ENCODE measurements around the gene NOP9.

The NOP9 gene

DNA sequence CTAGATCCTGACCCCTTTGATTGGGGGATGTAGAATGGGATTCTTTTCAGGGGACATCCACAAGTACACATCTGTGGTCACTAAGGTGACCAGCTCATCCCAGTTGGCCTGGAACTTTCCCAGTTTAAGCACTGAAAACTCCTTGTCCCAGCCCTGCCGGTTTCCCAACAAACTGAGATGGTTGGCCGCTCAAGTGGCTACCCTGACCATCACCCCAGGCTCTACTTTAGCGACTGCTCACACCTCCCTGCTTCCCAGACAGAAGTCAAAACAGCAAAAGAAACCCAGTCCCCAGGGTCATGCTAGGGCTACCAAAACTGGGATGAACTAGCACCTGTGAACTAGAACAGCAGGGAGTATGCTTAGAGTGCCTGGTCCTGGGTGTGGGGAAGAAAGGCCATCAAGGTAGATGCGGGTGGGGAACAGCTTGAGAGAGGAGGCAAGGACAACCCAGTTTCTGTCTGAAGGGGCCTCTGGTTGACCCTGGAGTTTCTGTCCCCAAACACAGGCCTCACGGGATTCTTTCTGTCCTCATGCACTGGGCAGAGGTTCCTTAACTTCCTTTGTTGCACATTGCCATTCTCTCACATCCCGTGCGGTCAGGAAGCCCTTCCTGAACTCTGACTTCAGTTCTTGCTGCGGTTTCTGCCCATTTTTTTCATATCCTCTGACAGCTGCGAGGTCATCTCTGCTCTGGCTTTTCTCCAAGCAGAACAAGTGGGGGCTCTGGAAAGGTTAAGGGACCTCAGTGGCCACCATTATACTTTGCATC is 13.3 kb downstream of the NOP9 start:
- TF ChIP-seq, protein P1, sequence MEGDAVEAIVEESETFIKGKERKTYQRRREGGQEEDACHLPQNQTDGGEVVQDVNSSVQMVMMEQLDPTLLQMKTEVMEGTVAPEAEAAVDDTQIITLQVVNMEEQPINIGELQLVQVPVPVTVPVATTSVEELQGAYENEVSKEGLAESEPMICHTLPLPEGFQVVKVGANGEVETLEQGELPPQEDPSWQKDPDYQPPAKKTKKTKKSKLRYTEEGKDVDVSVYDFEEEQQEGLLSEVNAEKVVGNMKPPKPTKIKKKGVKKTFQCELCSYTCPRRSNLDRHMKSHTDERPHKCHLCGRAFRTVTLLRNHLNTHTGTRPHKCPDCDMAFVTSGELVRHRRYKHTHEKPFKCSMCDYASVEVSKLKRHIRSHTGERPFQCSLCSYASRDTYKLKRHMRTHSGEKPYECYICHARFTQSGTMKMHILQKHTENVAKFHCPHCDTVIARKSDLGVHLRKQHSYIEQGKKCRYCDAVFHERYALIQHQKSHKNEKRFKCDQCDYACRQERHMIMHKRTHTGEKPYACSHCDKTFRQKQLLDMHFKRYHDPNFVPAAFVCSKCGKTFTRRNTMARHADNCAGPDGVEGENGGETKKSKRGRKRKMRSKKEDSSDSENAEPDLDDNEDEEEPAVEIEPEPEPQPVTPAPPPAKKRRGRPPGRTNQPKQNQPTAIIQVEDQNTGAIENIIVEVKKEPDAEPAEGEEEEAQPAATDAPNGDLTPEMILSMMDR (IDR thresholded peaks at IDR 0.05; ENCODE audit: extremely low read depth, missing control alignments) = no peak
- no peak for DNase-seq (ENCODE audit: low spot score)

DNA sequence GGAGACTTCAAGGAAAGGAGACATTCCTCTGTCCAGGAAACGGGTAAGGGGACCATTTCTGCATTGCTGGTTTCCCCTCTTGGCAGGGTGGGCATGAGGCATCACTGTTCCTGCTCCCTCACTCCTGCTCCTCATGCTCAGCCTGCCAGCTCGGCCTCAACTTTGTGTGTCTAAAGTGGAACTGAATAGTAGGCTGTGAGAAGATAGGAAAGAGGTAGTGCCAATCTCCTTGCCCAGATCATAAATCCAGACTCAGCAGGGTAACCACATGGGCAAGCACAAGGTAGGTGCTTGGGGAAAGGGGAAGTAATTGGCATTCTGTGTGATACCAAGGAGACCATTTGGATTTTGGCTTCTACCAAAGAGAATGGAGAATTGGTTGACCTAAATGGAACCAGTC is 14.3 kb downstream of the NOP9 start:
- no peak for DNase-seq (ENCODE audit: low spot score)
- TF ChIP-seq, protein P1 (IDR thresholded peaks at IDR 0.05; ENCODE audit: extremely low read depth, missing control alignments) = no peak

DNA sequence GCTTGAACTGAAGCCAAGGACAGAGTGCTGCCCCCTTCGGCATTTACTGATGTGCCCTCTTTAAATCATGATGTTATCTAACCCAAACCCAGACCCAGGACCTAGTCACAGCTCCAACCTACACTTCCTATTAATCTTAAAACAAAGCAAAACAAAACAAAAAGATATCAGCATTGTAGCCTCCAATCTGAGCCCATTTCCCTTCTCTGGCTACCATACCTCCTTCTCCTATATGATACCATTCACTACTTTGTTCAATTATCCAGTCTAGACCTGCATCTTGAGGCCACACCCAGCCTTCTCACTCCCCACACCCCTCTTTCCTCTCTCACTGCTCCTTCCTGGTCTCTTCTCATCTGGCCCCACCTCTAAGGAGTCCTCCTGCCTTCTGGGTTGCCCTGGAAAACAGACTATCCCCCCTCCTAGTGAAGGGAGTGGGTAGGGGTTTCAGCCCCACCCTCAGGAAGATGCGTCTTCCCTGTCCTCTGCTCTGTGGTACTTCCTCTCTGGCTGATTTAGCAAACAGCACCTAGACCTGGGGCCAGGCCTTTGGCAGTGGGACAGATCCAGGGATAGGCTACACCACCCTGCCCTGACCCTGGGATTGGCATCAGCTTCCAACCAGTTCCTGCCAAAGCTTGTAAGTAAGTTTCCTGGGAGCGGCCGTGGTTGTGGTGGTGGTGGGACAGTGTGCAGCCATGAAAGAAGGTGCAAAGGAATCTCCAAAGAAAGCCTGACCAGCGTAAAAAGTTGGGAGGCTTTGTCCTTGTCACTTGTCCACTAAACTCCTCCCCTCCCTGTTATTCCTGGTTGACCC is 14.9 kb downstream of the NOP9 start:
- TF ChIP-seq, protein P1 (IDR thresholded peaks at IDR 0.05; ENCODE audit: extremely low read depth, missing control alignments) = no peak
- DNase-seq (ENCODE audit: low spot score) = no peak

DNA sequence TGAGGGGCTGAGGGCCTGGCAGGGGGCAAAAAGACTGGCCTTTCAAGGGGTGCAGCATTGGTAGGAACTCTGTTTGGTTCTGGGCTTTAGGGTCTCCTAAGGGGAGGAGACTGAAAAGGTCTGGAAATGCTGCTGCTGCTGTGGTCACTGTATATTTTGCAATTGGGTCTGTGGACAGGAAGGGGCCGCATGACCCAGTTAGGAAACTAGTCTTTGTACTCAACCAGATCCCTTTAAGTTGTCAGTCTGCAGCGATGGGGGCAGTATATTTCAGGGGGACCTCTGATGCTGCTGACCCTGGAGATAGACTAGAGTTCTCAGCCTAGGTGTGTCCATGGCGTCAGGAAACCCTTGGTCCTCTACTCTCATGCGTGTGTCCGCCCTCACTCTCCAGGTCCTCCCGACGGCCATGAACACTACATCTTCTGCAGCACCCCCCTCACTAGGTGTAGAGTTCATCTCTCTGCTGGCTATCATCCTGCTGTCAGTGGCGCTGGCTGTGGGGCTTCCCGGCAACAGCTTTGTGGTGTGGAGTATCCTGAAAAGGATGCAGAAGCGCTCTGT is 15.7 kb downstream of the NOP9 start:
- TF ChIP-seq, protein P1 (IDR thresholded peaks at IDR 0.05; ENCODE audit: extremely low read depth, missing control alignments) = no peak
- DNase-seq (ENCODE audit: low spot score) = no peak

DNA sequence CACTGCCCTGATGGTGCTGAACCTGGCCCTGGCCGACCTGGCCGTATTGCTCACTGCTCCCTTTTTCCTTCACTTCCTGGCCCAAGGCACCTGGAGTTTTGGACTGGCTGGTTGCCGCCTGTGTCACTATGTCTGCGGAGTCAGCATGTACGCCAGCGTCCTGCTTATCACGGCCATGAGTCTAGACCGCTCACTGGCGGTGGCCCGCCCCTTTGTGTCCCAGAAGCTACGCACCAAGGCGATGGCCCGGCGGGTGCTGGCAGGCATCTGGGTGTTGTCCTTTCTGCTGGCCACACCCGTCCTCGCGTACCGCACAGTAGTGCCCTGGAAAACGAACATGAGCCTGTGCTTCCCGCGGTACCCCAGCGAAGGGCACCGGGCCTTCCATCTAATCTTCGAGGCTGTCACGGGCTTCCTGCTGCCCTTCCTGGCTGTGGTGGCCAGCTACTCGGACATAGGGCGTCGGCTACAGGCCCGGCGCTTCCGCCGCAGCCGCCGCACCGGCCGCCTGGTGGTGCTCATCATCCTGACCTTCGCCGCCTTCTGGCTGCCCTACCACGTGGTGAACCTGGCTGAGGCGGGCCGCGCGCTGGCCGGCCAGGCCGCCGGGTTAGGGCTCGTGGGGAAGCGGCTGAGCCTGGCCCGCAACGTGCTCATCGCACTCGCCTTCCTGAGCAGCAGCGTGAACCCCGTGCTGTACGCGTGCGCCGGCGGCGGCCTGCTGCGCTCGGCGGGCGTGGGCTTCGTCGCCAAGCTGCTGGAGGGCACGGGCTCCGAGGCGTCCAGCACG is 16.4 kb downstream of the NOP9 start:
- TF ChIP-seq, protein P1 (IDR thresholded peaks at IDR 0.05; ENCODE audit: extremely low read depth, missing control alignments) = no peak
- no peak for DNase-seq (ENCODE audit: low spot score)

DNA sequence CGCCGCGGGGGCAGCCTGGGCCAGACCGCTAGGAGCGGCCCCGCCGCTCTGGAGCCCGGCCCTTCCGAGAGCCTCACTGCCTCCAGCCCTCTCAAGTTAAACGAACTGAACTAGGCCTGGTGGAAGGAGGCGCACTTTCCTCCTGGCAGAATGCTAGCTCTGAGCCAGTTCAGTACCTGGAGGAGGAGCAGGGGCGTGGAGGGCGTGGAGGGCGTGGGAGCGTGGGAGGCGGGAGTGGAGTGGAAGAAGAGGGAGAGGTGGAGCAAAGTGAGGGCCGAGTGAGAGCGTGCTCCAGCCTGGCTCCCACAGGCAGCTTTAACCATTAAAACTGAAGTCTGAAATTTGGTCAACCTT is 16.9 kb downstream of the NOP9 start:
- TF ChIP-seq, protein P1 (IDR thresholded peaks at IDR 0.05; ENCODE audit: extremely low read depth, missing control alignments) = no peak
- DNase-seq (ENCODE audit: low spot score) = no peak
